Neutrophil (primary cell): ENCODE results near the gene LILRB5.
"Not testable (repeated sequence)": the region's sequence is repeated elsewhere in the genome, so short reads cannot be mapped to it uniquely, and the experiment has no call there.

Experiments
- H3K27ac ChIP-seq: fragments of 200-600 bp; sonication (generic); 2 replicates; pipeline ENCODE4 v1.5.1; 2016; ENCODE audit warnings: mild to moderate bottlenecking, moderate library complexity
- H3K27me3 ChIP-seq: fragments of 200-600 bp; sonication (generic); 2 replicates; pipeline ENCODE4 v1.6.0; 2016; ENCODE audit warnings: mild to moderate bottlenecking
- H3K36me3 ChIP-seq: fragments of 200-600 bp; sonication (generic); 2 replicates; pipeline ENCODE4 v1.5.1; 2017
- H3K4me1 ChIP-seq, 2 experiments: fragments of 200-600 bp in 1 of 2; sonication (generic) in 1 of 2; 1 replicate in 1 of 2; 2 replicates in 1 of 2; pipeline versions ENCODE4 v1.5.1 to v1.6.1; 2013 to 2016; ENCODE audit warnings: low read depth in 1 of 2, low read length in 1 of 2, mild to moderate bottlenecking in 1 of 2, moderate library complexity in 1 of 2; ENCODE audit not compliant: control insufficient read depth in 1 of 2, insufficient read depth in 1 of 2
- H3K4me3 ChIP-seq, 2 experiments: fragments of 200-600 bp in 1 of 2; sonication (generic) in 1 of 2; 1 replicate in 1 of 2; 2 replicates in 1 of 2; pipeline ENCODE4 v1.5.1; 2013 to 2016; ENCODE audit warnings: low read depth in 1 of 2, low read length in 1 of 2, mild to moderate bottlenecking in 1 of 2, moderate library complexity in 1 of 2
- H3K9me3 ChIP-seq: fragments of 200-600 bp; sonication (generic); 2 replicates; pipeline ENCODE4 v1.5.1; 2016
- TF ChIP-seq, protein P1 (sequence below): fragments of 200-600 bp; sonication (generic); IDR thresholded peaks from 2 replicates; pipeline ENCODE4 v1.5.1; 2016; ENCODE audit warnings: antibody characterized with exemption

Gene LILRB5

DNA sequence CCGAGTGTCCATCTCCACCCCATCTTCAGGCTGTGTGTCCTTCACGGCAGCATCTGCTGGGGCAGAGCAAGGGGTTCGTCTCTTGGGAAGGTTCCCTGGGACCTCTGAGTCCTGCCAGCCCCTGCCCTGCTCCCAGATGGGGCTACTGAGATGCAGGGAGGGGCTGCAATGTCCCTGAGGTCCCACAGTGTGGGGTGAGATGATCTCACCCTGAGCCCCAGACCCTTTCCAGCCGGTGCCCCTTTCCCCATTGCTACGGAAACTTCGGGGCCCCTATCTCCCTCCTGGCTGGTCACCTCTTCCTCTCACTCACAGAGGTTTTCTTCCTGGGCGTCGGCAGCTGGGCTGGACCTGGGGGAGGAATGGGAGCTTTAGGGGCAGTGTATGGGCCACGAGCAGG is 18.9 kb upstream of the LILRB5 start:
- no peaks in the 10 kb centered on the region for H3K27me3 ChIP-seq
- H3K36me3 ChIP-seq = peaks cover 67% of the 10 kb centered on the region
- H3K27ac ChIP-seq = peak overlapping the region; percentile 98
- peaks cover 61 to 67% of the 10 kb centered on the region in 2 experiments for H3K4me1 ChIP-seq
- H3K4me3 ChIP-seq = no peak overlapping the region
- TF ChIP-seq, protein P1, sequence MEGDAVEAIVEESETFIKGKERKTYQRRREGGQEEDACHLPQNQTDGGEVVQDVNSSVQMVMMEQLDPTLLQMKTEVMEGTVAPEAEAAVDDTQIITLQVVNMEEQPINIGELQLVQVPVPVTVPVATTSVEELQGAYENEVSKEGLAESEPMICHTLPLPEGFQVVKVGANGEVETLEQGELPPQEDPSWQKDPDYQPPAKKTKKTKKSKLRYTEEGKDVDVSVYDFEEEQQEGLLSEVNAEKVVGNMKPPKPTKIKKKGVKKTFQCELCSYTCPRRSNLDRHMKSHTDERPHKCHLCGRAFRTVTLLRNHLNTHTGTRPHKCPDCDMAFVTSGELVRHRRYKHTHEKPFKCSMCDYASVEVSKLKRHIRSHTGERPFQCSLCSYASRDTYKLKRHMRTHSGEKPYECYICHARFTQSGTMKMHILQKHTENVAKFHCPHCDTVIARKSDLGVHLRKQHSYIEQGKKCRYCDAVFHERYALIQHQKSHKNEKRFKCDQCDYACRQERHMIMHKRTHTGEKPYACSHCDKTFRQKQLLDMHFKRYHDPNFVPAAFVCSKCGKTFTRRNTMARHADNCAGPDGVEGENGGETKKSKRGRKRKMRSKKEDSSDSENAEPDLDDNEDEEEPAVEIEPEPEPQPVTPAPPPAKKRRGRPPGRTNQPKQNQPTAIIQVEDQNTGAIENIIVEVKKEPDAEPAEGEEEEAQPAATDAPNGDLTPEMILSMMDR = no peak
- H3K9me3 ChIP-seq = no peaks in the 10 kb centered on the region

GRCh38 chr19:54274516-54274915 is 17.4 kb upstream of the LILRB5 start:
- Histone ChIP-seq H3K27ac (peak overlapping the region; percentile 98), H3K4me1 (peaks cover 68% of the 10 kb centered on the region in 2 experiments)
- not testable (repeated sequence) for H3K27me3 ChIP-seq

GRCh38 chr19:54273821-54274220 is 16.7 kb upstream of the LILRB5 start:
- no peaks in the 10 kb centered on the region for H3K27me3 ChIP-seq
- H3K36me3 ChIP-seq = peaks cover 56% of the 10 kb centered on the region
- H3K27ac ChIP-seq = peak overlapping the region; percentile 85
- peaks cover 68% of the 10 kb centered on the region in 2 experiments for H3K4me1 ChIP-seq
- no peak overlapping the region for H3K4me3 ChIP-seq
- no peaks in the 10 kb centered on the region for H3K9me3 ChIP-seq
- TF ChIP-seq, protein P1 = no peak

More at GRCh38 chr19:54274516-54274915, 17.4 kb upstream of the LILRB5 start:
- not testable (repeated sequence) for H3K9me3 ChIP-seq, H3K4me3 ChIP-seq
- peaks cover 63% of the 10 kb centered on the region for H3K36me3 ChIP-seq

- not testable (repeated sequence) for H3K9me3 ChIP-seq, H3K27me3 ChIP-seq, H3K4me3 ChIP-seq
- H3K36me3 ChIP-seq = peaks cover 40% of the 10 kb centered on the region
- H3K4me1 ChIP-seq = peaks cover 68% of the 10 kb centered on the region in 2 experiments
- peak overlapping the region; percentile 85 for H3K27ac ChIP-seq
Observed at GRCh38 chr19:54272181-54272580, 15.1 kb upstream of the LILRB5 start.

- peak overlapping the region; percentile 85 for H3K27ac ChIP-seq
Observed at GRCh38 chr19:54271587-54271986, 14.5 kb upstream of the LILRB5 start.

GRCh38 chr19:54271106-54271505 is 14.0 kb upstream of the LILRB5 start:
- Histone ChIP-seq H3K4me3 (peak overlapping the region; percentile 3 to 38), H3K27me3 (no peaks in the 10 kb centered on the region), H3K27ac (peak overlapping the region; percentile 85), H3K9me3 (no peaks in the 10 kb centered on the region), H3K36me3 (peaks cover 29% of the 10 kb centered on the region), H3K4me1 (peaks cover 70 to 75% of the 10 kb centered on the region in 2 experiments)
- TF ChIP-seq, protein P1 = no peak

More at GRCh38 chr19:54271587-54271986, 14.5 kb upstream of the LILRB5 start:
- Histone ChIP-seq H3K4me3 (peak overlapping the region; percentile 3 to 38), H3K4me1 (peaks cover 68 to 70% of the 10 kb centered on the region in 2 experiments), H3K36me3 (peaks cover 34% of the 10 kb centered on the region)
- H3K9me3 ChIP-seq, H3K27me3 ChIP-seq: not testable (repeated sequence)

- Histone ChIP-seq H3K4me3 (no peak overlapping the region), H3K9me3 (no peaks in the 10 kb centered on the region), H3K36me3 (peaks cover 7% of the 10 kb centered on the region), H3K27ac (peak overlapping the region; percentile 47), H3K27me3 (no peaks in the 10 kb centered on the region), H3K4me1 (peaks cover 76 to 82% of the 10 kb centered on the region in 2 experiments)
- TF ChIP-seq, protein P1 = no peak
Observed at GRCh38 chr19:54268936-54269335, 11.9 kb upstream of the LILRB5 start.
